AG10803 (cell line): ENCODE results near the gene EIF3F.

Experiments used
- DNase-seq: peaks from one replicate; pipeline ENCODE4 v3.0.0; 2010; ENCODE audit warnings: low read depth
- H3K4me3 ChIP-seq: 2 replicates; pipeline ENCODE4 v1.5.1; 2011; ENCODE audit warnings: mild to moderate bottlenecking, low read length, control low read depth
- CTCF ChIP-seq: conservative IDR thresholded peaks from 2 replicates; pipeline ENCODE4 v1.5.1; 2011; ENCODE audit warnings: mild to moderate bottlenecking, low read length, control low read depth, inconsistent platforms

The EIF3F gene

GRCh38 chr11:8016440-8016839 lies 29.3 kb downstream of the EIF3F start:
- TF ChIP-seq CTCF: no peak
- H3K4me3 ChIP-seq: no peak overlapping the region
- no peak for DNase-seq

DNA sequence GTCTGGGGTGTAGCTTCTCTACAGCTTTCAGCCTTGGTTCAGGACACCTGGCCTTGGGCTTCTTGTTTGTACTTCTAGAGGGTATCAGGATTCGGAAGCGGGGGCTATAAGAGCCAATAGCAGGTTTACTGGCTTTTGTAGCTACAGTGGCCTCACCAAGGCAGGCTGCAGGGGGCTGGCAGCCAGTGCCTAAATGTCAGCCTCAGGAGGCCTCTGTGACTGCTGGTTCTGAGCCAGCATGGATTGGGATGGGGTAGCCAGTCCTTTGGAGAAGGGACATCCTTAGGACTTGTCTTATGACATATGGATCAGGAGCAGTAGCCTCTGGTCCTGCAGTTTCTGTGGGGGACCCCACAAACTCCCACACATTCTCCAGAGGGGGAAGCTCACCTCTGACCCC lies 29.9 kb downstream of the EIF3F start:
- no peak for DNase-seq
- no peak for TF ChIP-seq CTCF
- H3K4me3 ChIP-seq: no peak overlapping the region

GRCh38 chr11:8017894-8018483 lies 30.9 kb downstream of the EIF3F start:
- no peak for DNase-seq
- no peak for TF ChIP-seq CTCF
- H3K4me3 ChIP-seq: no peak overlapping the region

GRCh38 chr11:8018484-8019313 lies 31.6 kb downstream of the EIF3F start:
- no peak for TF ChIP-seq CTCF
- DNase-seq: peak; percentile 74
- H3K4me3 ChIP-seq: peak overlapping the region; percentile 61

GRCh38 chr11:8019314-8020243 lies 32.4 kb downstream of the EIF3F start:
- peak; percentile 36 for DNase-seq
- peak overlapping the region; percentile 61 for H3K4me3 ChIP-seq
- TF ChIP-seq CTCF: no peak

GRCh38 chr11:8020244-8020597 lies 33.1 kb downstream of the EIF3F start:
- peak overlapping the region; percentile 61 for H3K4me3 ChIP-seq
- no peak for DNase-seq

More at GRCh38 chr11:8020244-8020597, 33.1 kb downstream of the EIF3F start:
- TF ChIP-seq CTCF: no peak
